GM23248 (cell line): Measurements from ENCODE around the gene RNF130. TPM values are rescaled to one million over a fixed set of nuclear protein-coding genes. Genes with fewer than 3 reads are reported as not detected.

Experiments used
- DNase-seq: peaks from one replicate; pipeline ENCODE4 v3.0.0-alpha.2; 2015
- H2AFZ ChIP-seq: fragments of 200-600 bp; sonication (generic); 2 replicates; pipeline ENCODE4 v1.6.1; 2016; ENCODE audit warnings: antibody characterized with exemption
- H3F3A ChIP-seq: fragments of 200-600 bp; sonication (generic); 2 replicates; pipeline ENCODE4 v1.6.1; 2016; ENCODE audit warnings: mild to moderate bottlenecking, antibody characterized with exemption, mixed run types; ENCODE audit not compliant: insufficient read depth
- H3K27ac ChIP-seq: fragments of 200-600 bp; sonication (generic); 2 replicates; pipeline ENCODE4 v1.5.1; 2016; ENCODE audit warnings: mild to moderate bottlenecking
- H3K27me3 ChIP-seq: fragments of 200-600 bp; sonication (generic); replicated peaks from 2 replicates; pipeline ENCODE4 v1.6.1; 2016; ENCODE audit warnings: mild to moderate bottlenecking; ENCODE audit not compliant: insufficient read depth
- H3K36me3 ChIP-seq: fragments of 200-600 bp; sonication (generic); 2 replicates; pipeline ENCODE4 v1.6.1; 2016; ENCODE audit warnings: low read depth, mild to moderate bottlenecking
- H3K4me1 ChIP-seq: fragments of 200-600 bp; sonication (generic); 2 replicates; pipeline ENCODE4 v1.6.1; 2016; ENCODE audit warnings: mild to moderate bottlenecking; ENCODE audit not compliant: insufficient read depth
- H3K4me2 ChIP-seq: fragments of 200-600 bp; sonication (generic); one replicate; pipeline ENCODE4 v1.6.1; 2016; ENCODE audit warnings: mild to moderate bottlenecking; ENCODE audit not compliant: unreplicated experiment
- H3K4me3 ChIP-seq: fragments of 200-600 bp; sonication (generic); 2 replicates; pipeline ENCODE4 v1.5.1; 2016; ENCODE audit warnings: mild to moderate bottlenecking
- H3K79me2 ChIP-seq: fragments of 200-600 bp; sonication (generic); 2 replicates; pipeline ENCODE4 v1.6.1; 2016; ENCODE audit warnings: mild to moderate bottlenecking; ENCODE audit not compliant: insufficient read depth
- H3K9ac ChIP-seq: fragments of 200-600 bp; sonication (generic); 2 replicates; pipeline ENCODE4 v1.6.1; 2016; ENCODE audit warnings: mild to moderate bottlenecking
- H3K9me2 ChIP-seq: fragments of 200-600 bp; sonication (generic); 2 replicates; pipeline ENCODE4 v1.6.1; 2016; ENCODE audit warnings: mixed run types, mild to moderate bottlenecking, moderate library complexity; ENCODE audit not compliant: insufficient read depth
- H3K9me3 ChIP-seq: fragments of 200-600 bp; sonication (generic); one replicate; pipeline ENCODE4 v1.6.1; 2017; ENCODE audit warnings: low read depth
- H4K20me1 ChIP-seq: fragments of 200-600 bp; sonication (generic); 2 replicates; pipeline ENCODE4 v1.6.0; 2016; ENCODE audit not compliant: insufficient read depth
- EZH2 ChIP-seq: fragments of 200-600 bp; sonication (generic); IDR thresholded peaks from 2 replicates; pipeline ENCODE4 v1.6.1; 2018; ENCODE audit warnings: antibody characterized with exemption, mild to moderate bottlenecking; ENCODE audit not compliant: insufficient read depth, poor library complexity, severe bottlenecking
- EZH2phosphoT487 ChIP-seq: fragments of 200-600 bp; sonication (generic); IDR thresholded peaks from 2 replicates; pipeline ENCODE4 v1.6.1; 2018; ENCODE audit warnings: antibody characterized with exemption, moderate library complexity, mild to moderate bottlenecking, low read depth; ENCODE audit not compliant: insufficient read depth
- WGBS, 2 experiments: methylation state at CpG; one replicate each; pipeline ENCODE4 v1.1.6; 2015 to 2017; ENCODE audit warnings: low lambda C conversion rate in 2 of 2, low coverage in 1 of 2; ENCODE audit errors: missing lambda C conversion rate in 2 of 2; 5-methylcytosine and 5-hydroxymethylcytosine counted together
- in situ Hi-C: fragments of 300-500 bp; cut with MboI; formaldehyde crosslinking; loops from 2 replicates; pipeline ENCODE4 v1.15.0; 2020
- polyA plus RNA-seq: library from polyadenylated mRNA; unstranded; fragments of >200 nt; fragmentation: Nextera tagmentation; extraction: Ambion mirVana; gene quantifications from 2 replicates; pipeline ENCODE4 v1.2.1, GENCODE V29; 2016
- total RNA-seq: library from RNA; depleted of rRNA; stranded (reverse); fragments of >200 nt; shearing (Covaris generic); gene quantifications from 2 replicates; pipeline ENCODE4 v1.2.3, GENCODE V29; 2014

The RNF130 gene
- total and polyA plus RNA-seq, 2 experiments from 2014 or later = 27.3 to 49.8 TPM

DNA sequence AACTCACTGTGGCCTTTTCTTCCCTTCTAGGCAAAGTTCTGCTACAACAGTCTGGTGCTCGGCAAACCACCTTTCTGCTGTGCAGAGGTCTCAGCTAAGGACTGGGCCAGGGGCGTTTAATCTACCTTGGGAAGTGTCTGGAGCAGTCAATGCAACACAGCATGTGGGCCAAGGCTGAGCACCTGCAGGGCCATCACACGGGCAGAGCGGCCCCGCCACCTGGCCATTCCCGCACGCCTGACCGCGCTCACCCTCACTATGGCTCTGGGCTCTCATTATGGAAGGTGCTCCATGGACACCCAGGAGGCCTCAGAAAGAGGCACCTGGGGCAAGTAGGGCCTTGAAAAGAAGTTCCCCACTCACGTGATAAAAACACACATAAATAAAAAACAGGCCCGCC, 98.2 kb downstream of the RNF130 start:
- Histone ChIP-seq H3F3A (no peaks in the 10 kb centered on the region), H3K4me2 (no peak overlapping the region), H3K9ac (no peak overlapping the region), H3K27ac (no peak overlapping the region), H3K4me3 (no peak overlapping the region), H3K9me3 (no peaks in the 10 kb centered on the region), H4K20me1 (no peaks in the 10 kb centered on the region), H3K4me1 (no peaks in the 10 kb centered on the region), H2AFZ (no peak overlapping the region), H3K36me3 (no peaks in the 10 kb centered on the region; the same call in 1 of the 2 replicates), H3K27me3 (no peaks in the 10 kb centered on the region), H3K9me2 (no peaks in the 10 kb centered on the region), H3K79me2 (no peaks in the 10 kb centered on the region)
- in situ Hi-C loops = no loop called here
- 94 to 98% methylated on average over 11 of the region's 11 CpGs for WGBS, 2 experiments
- no peak for TF ChIP-seq EZH2phosphoT487
- TF ChIP-seq EZH2 = no peak
- DNase-seq = no peak

- H3K4me3 ChIP-seq = no peak overlapping the region
- H3K79me2 ChIP-seq = no peaks in the 10 kb centered on the region
- no peaks in the 10 kb centered on the region for H4K20me1 ChIP-seq
- H3K9ac ChIP-seq = no peak overlapping the region
- TF ChIP-seq EZH2phosphoT487 (no peak), EZH2 (no peak)
- H3K9me2 ChIP-seq = no peaks in the 10 kb centered on the region
- 91 to 94% methylated on average over 4 of the region's 4 CpGs for WGBS, 2 experiments
- no peak for DNase-seq
- H3K4me1 ChIP-seq = no peaks in the 10 kb centered on the region
- no peaks in the 10 kb centered on the region for H3K9me3 ChIP-seq
- H3K4me2 ChIP-seq = no peak overlapping the region
- H3F3A ChIP-seq = no peaks in the 10 kb centered on the region
- H2AFZ ChIP-seq = no peak overlapping the region
- in situ Hi-C loops = no loop called here
- H3K27ac ChIP-seq = no peak overlapping the region
- H3K36me3 ChIP-seq = no peaks in the 10 kb centered on the region; the same call in 1 of the 2 replicates
- H3K27me3 ChIP-seq = no peaks in the 10 kb centered on the region
Observed at GRCh38 chr5:179969110-179969509, 102.4 kb downstream of the RNF130 start.

- no peak for DNase-seq
- in situ Hi-C loops = no loop called here
Observed at GRCh38 chr5:179967489-179967888, 104.1 kb downstream of the RNF130 start.

GRCh38 chr5:179964015-179964414, 107.5 kb downstream of the RNF130 start:
- no peaks in the 10 kb centered on the region for H3F3A ChIP-seq
- in situ Hi-C loops = no loop called here
- H3K9ac ChIP-seq = no peak overlapping the region
- no peaks in the 10 kb centered on the region for H3K4me1 ChIP-seq
- H3K27ac ChIP-seq = no peak overlapping the region
- no peak for TF ChIP-seq EZH2
- no peak for TF ChIP-seq EZH2phosphoT487
- H2AFZ ChIP-seq = no peak overlapping the region
- H3K9me3 ChIP-seq = no peaks in the 10 kb centered on the region
- DNase-seq = no peak
- no peaks in the 10 kb centered on the region for H3K79me2 ChIP-seq
- WGBS, 2 experiments = 91 to 94% methylated on average over 8 of the region's 8 CpGs
- H3K36me3 ChIP-seq = no peaks in the 10 kb centered on the region; the same call in 1 of the 2 replicates
- H3K4me3 ChIP-seq = no peak overlapping the region
- H4K20me1 ChIP-seq = no peaks in the 10 kb centered on the region
- H3K27me3 ChIP-seq = no peaks in the 10 kb centered on the region
- H3K4me2 ChIP-seq = no peak overlapping the region
- H3K9me2 ChIP-seq = no peaks in the 10 kb centered on the region

More at GRCh38 chr5:179967489-179967888, 104.1 kb downstream of the RNF130 start:
- no peak for TF ChIP-seq EZH2phosphoT487
- no peak for TF ChIP-seq EZH2
- Histone ChIP-seq H3K27me3 (no peaks in the 10 kb centered on the region), H2AFZ (no peak overlapping the region), H3K27ac (no peak overlapping the region), H3K36me3 (no peaks in the 10 kb centered on the region; the same call in 1 of the 2 replicates), H3F3A (no peaks in the 10 kb centered on the region), H3K9me2 (no peaks in the 10 kb centered on the region), H3K9ac (no peak overlapping the region), H3K4me2 (no peak overlapping the region), H3K4me1 (no peaks in the 10 kb centered on the region), H3K4me3 (no peak overlapping the region), H3K9me3 (no peaks in the 10 kb centered on the region), H4K20me1 (no peaks in the 10 kb centered on the region), H3K79me2 (no peaks in the 10 kb centered on the region)
- 60 to 63% methylated on average over 1 of the region's 1 CpG for WGBS, 2 experiments

GRCh38 chr5:179963375-179963774, 108.2 kb downstream of the RNF130 start:
- no peaks in the 10 kb centered on the region for H3K36me3 ChIP-seq
- in situ Hi-C loops = no loop called here
- H3K4me3 ChIP-seq = no peak overlapping the region

More at GRCh38 chr5:179963375-179963774, 108.2 kb downstream of the RNF130 start:
- H4K20me1 ChIP-seq = no peaks in the 10 kb centered on the region
- H3K27ac ChIP-seq = no peak overlapping the region
- H3K79me2 ChIP-seq = no peaks in the 10 kb centered on the region
- H3K4me1 ChIP-seq = no peaks in the 10 kb centered on the region
- WGBS, 2 experiments = 88 to 95% methylated on average over 4 of the region's 4 CpGs
- no peak overlapping the region for H2AFZ ChIP-seq
- no peak overlapping the region for H3K9ac ChIP-seq
- no peaks in the 10 kb centered on the region for H3K27me3 ChIP-seq
- no peak overlapping the region for H3K4me2 ChIP-seq
- DNase-seq = no peak
- H3K9me2 ChIP-seq = no peaks in the 10 kb centered on the region
- no peak for TF ChIP-seq EZH2
- TF ChIP-seq EZH2phosphoT487 = no peak
- H3K9me3 ChIP-seq = no peaks in the 10 kb centered on the region
- H3F3A ChIP-seq = no peaks in the 10 kb centered on the region
